Bone marrow (tissue), 2 donors: Measurements from ENCODE around the gene TMEM51.
"Not testable (repeated sequence)": the region's sequence is repeated elsewhere in the genome, so short reads cannot be mapped to it uniquely, and the experiment has no call there.

ENCODE experiments used
- DNase-seq, 2 donors: peaks; one replicate each; lab custom pipeline; 2025; lab: John Stamatoyannopoulos, UW

Gene TMEM51

GRCh38 chr1:15128077-15128476, 25.5 kb upstream of the TMEM51 start:
- DNase-seq = no peak

GRCh38 chr1:15128520-15129313, 24.8 kb upstream of the TMEM51 start:
- peak; percentile 51 for DNase-seq

DNA sequence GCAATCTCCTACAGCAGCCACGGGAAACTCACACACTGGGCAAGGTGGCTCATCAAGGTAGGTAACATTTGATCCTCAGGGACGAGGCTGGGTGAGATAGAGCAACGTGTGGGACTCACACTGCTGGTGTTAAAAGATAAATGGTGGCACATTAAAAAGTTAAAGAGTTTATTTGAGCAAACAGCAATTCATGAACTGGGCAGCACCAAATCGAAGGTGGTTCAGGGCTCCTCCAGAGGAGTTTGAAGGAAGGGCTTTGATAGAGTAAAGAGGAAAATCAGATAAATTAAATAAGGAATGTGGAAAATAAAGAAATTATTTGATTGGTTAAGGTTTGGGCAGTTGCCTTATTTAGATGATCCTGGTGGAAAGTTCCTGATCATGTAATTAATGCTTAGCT, 23.6 kb upstream of the TMEM51 start:
- DNase-seq = no peak

- DNase-seq = no peak
Measured at GRCh38 chr1:15130607-15131006, 22.9 kb upstream of the TMEM51 start.

DNA sequence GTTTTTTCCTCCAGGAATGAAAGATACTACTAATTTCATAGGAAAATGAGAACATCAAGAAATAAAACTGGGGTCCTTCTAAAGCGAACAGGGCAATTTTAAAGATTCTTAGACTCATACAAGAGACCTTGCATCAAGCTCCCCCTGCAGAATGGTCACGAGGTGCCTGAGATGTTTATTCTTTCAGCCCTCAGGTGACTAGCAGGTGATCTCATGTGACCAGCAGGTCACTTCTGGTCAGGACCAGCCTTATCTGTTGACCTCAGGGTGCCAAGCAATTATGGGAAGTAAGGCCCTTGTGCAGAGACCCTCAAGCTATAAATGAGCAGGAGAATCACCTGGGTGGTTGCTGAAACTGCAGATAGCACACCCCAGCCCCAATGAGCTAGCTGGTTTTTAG, 20.6 kb upstream of the TMEM51 start:
- DNase-seq = no peak

DNA sequence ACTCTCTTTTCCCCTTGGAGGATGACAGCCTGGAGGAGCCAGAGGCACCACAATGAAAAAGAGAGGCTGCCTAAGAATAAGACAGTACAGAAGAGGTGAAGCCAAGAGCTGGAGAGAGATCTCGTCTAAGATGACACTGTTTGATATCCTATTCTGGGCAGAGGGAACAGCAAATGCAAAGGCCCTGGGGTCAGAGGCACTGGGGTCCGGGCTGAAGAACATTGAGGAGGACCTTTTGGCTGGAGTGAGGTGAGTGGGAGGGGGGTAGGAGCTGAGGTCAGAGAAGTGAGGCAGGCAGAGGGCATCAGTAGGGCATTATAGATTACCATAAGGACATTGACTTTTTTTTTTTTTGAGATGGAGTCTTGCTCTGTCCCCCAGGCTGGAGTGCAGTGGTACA, 19.3 kb upstream of the TMEM51 start:
- DNase-seq = no peak

DNA sequence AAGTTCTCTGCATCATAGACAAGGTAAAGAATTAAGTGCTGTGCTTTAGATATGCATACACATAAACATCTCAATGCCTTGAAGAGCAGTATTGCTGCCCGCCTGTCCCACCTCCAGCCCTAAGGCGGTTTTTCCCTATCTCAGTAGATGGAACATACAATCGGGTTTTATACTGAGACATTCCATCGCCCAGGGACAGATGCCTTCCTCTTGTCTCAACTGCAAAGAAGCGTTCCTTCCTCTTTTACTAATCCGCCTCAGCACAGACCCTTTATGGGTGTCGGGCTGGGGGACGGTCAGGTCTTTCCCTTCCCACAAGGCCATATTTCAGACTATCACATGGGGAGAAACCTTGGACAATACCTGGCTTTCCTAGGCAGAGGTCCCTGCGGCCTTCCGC, 17.9 kb upstream of the TMEM51 start:
- not testable (repeated sequence) for DNase-seq

GRCh38 chr1:15137809-15138208, 15.7 kb upstream of the TMEM51 start:
- peak in 1 of 2 donors; percentile 15 for DNase-seq

- DNase-seq = no peak
Measured at GRCh38 chr1:15139654-15140350, 13.7 kb upstream of the TMEM51 start.

DNA sequence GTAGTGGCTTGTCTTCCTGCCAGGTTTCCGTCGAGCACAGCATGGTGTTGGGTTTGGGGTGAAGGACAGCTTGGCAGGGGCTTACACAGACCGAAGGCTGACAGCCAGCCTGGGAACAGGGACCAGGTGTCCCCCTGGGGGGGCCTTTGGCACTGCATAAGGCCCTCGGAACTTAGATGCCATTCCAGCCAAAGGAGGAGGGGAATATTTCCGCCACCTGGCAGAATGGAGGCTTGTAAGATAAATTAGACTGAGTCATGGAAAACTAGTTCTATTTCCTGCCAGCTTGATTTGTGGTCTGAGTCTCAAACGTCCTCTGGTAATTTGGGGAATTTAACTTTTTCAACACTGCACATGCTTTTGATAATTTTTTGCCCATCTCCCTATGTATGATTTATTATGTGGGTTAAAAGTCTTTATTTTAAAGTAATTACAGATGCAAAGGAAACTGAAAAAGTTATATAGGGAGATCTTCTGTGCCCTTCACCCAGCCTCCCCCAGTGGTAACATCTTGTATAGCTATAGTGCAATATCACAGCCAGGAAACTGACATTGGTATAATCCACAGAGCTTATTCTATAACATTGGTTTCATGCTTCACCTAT, 11.5 kb upstream of the TMEM51 start:
- DNase-seq = peak in 1 of 2 donors; percentile 79

- no peak for DNase-seq
Measured at GRCh38 chr1:15145327-15145726, 8.2 kb upstream of the TMEM51 start.

DNA sequence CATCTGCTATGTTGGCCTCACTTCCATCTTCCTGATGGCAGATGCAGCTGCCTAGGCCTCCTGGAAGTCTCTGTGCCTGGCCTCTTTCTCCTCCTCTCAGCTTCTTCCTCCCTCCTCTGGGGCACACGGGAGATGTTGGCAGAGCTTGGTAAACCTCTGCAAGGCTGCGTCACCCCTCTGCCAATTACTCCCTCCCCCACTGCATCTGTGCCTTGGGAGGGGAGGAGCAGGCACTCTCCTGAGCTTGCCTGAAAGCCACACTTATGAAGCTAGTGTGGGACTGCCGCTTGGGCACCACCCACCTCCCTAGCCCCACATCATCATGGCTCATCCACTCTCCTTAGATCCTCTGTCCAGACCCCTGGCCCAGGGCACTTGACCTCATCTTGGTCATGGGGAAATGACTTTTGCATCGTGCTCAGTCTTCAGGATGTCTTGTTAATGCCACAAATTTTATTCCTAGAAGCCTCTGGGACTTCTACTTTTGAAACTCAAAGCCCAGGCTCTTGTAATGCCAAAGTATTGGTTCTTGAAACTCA, 7.3 kb upstream of the TMEM51 start:
- DNase-seq = no peak

- DNase-seq = no peak
Measured at GRCh38 chr1:15146971-15147376, 6.6 kb upstream of the TMEM51 start.

DNA sequence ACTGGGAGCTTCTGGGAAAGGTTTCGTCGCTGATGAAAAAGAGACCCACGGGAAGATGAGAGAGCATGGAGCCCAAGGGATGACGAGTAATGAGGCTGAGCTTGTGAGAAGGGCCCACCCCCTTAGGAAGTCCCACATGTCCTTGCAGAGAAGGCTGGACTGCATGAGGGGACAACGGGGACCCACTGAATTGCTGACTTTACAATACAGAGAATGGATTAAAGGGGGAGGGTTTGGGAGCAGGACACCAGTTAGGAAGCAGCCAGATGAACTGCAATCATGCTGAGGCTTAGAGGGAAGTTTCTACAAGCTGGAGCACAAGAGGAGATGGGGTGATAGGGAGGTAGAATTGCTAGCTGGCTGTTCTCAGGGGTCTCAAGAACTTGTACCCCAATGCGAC, 5.5 kb upstream of the TMEM51 start:
- DNase-seq = no peak

DNA sequence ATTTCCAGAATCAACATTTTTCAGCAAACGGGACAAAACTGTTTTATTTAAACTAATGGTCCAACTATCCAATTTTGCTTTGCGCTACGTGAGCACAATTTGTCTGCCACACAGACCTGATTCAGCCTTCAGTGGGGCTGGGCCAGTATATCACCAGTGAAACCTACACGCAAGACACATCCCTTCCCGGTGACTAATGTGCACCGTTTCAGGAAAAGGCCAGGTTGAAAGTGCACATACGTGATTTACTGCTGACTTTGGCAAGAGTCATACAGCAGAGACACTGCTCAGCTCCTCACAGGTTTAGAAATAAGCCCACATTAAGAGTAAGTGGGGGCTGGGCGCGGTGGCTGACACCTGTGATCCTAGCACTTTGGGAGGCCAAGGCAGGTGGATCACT, 5.1 kb upstream of the TMEM51 start:
- DNase-seq = no peak

DNA sequence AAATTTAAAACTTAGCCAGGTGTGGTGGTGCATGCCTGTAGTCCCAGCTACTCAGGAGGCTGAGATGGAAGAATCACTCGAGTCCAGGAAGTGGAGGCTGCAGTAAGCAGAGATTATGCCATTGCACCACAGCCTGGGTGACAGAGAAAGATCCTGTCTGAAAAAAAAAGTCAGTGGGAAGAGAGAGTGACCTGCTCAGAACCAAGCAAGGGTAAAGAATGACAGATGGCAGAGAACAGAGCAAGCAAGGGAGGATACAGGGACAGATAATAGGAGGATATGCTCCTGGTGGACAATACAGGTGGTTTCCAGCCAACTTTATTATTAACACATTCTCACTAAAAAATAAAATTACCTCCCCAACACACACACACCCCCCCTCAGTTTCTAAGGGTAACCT, 4.6 kb upstream of the TMEM51 start:
- DNase-seq = no peak

GRCh38 chr1:15150376-15150775, 3.2 kb upstream of the TMEM51 start:
- no peak for DNase-seq

DNA sequence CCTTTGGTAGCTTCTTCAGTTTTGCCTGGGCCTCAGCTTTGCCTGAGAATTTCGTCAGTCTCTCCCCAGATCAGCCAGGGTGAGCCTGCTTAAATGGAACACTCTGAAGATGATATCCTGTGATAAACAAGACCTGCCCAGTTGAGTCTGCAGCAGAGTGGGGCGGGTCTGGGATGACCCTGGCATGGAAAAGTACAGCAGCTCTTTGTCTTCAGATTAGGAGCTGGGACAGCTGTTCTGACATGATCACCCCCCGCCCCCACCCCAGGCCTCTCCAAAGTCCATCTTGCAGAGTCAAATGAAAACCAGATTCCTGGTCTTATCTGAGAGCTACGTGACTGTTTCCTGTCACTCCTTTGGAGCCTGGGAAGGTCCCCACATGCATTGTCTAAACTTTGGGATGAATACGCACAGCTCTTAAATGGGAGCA, 2.2 kb upstream of the TMEM51 start:
- no peak for DNase-seq

GRCh38 chr1:15151871-15152270, 1.7 kb upstream of the TMEM51 start:
- no peak for DNase-seq

DNA sequence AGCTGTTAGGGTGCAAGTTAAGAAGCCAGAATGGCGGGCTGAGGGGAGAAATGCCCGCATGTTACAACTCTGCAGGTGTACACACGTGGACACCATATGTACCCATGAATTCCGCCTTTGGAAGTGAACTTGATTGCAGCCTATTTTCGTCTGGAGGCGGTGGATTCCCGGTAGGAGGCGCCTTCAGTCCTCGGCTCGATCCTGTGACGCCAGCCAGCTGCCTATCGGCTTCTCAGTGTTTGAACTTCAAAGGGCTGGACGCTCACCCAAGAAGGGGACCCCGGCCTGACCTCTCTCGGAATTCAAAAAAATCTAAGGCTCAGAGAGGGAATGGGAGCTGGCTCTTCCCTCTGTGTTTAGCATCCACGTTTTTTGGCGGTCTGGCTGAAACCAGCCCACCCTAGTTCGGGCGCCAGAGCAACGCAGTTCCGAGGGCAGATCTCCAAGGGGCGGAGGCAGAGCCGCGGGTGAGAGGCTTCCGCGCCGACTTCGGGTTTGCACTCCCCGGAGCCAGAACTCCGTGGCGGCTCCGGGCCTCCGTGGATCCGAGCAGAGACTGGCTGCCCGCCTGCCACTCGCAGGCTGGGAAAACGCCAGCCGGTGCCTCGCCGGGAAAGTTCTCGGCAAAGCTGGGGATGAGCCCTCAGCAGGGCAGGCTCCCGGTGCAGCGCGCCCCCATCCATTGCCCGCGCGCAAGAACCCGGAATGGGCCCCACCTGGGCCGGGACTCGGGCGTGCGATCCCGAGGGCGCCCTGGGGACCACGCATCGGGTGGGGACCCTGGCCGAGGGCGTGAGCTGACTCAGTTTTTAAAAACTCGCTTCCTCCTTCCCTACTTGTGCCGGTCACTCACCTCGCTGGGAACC, 996 bp upstream of the TMEM51 start:
- DNase-seq = peak in 1 of 2 donors; percentile 42

DNA sequence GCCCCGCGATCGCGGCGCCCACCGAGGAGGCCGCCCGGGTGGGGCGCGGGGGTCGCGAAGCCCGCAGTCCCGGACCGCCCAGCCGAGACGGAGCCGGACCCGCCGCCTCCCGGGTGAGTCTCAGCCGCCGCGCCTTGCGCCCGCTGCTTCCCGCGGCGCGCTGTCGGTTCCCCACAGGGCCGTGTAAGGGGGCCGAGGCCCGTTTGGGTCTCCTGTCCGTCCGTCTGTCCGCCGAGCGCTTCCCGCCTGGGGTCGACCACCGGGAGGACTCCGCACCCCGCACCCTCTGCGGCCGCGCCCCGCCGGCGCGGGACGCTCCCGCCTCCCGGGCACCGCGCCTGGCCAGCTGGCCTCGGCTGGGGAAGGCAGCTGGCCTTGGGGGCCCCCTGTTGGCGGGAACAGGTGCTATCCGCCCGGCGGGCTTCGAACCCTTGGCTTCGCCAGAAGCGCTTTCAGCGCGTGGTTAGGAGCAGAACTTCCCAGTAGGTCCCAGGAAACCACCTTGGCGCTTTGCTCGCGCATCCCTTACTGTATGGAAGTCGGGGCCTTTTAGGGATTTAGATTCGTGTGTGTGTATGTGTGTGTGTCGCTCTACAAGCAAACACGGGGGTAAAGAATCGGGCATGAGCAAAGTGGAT, 414 bp downstream of the TMEM51 start:
- peak in 1 of 2 donors; percentile 56 for DNase-seq
